Amniotic epithelial cell (primary cell): ENCODE results near the gene GARIN5B.
"Not testable (repeated sequence)": the region's sequence is repeated elsewhere in the genome, so short reads cannot be mapped to it uniquely, and the experiment has no call there.

ENCODE experiments used
- DNase-seq: peaks from one replicate; pipeline ENCODE4 v3.0.0-alpha.2; 2010; ENCODE audit warnings: low read depth

Gene GARIN5B

DNA sequence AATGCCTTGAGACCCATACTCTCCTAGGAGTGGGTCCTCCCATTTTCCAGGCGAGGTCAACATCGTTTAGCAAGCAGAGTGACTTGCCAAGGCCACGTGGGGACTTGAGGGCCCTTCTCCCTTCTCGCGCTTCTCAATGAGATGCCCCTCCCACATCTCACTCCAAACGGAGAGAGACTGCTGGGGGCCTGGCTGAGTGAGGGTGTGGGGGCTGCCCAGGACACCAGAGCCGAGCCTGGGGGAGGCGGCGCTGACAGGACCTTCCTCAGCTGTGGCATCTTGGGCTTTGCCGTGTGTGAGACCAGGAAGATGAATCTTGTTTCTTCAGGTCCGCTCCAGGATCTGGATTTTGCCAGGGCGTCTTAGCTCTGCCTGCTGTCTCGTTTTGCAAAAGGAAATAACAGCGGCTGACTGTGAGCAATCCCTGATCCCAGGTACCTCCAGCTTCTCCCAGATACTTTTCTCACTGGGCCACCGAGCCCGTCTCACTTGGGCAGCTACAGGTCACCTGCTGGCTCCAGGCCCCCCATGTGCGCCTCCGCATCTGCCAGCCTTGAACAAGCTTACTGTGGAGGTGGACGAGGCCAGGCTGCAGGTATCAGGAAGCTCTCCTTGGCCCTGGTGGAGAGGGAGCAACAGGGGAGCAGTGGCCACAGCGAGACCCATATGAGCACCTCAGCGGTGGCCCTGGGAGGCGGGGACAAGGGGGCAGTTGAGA is 14.6 kb downstream of the GARIN5B start:
- no peak for DNase-seq

DNA sequence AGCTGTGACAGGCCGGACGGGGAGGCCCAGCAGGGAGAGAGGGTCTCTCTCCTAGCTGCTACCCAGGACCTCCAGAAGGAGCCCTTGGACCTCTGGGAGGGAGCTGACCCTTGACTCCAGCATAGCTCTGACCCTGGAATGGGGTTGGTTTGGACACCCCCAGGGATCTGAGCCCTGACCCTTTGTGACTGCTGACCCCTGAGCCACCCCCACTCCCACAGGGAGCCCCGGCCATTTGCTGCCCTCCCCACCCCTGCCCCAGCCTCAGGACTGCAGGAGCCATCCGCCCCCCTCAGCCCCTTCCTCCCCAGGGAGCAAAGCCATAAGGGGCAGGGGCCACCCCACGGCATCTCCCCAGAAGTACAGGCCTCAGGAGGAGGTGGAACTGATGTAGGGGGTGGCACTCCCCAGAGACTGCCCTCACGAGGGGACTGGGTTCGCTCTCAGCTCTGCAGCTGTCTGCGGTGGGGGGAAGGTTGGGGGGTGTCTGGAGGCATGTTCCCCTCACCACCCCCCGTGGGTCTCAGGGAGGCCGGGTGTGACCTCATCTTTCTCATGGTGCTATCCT is 15.5 kb downstream of the GARIN5B start:
- DNase-seq = no peak

DNA sequence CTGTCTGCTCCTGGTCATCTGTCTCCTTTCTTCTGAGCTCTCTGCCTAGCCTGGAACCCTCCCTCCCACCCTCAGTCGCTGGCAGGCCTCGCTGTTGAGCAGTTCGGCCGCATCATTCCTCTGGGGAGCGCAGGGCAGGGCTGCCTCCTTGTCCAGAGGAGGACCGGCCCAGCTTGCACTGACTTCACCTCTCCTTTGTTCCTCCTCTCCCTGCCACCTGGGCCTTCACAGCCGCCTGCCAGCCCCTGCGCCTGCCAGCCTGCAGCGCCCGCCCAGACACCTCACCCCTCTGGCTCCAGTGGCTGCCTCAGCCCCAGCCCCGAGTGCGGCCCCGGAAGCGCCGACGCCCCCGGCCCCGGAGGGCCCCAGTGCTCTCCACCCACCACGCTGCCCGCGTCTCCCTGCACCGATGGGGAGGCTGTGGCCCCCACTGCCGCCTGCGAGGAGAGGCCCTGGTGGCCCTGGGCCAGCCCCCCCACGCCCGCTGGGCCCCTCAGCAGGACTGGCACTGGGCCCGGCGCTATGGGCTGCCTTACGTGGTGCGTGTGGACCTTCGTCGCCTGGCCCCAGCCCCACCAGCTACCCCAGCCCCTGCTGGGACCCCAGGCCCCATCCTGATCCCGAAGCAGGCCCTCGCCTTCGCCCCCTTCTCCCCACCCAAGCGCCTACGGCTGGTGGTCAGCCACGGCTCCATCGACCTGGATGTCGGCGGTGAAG is 16.2 kb downstream of the GARIN5B start:
- no peak for DNase-seq

GRCh38 chr19:55345818-55346724 is 17.0 kb downstream of the GARIN5B start:
- DNase-seq = peak; percentile 49

GRCh38 chr19:55345101-55345817 is 17.8 kb downstream of the GARIN5B start:
- DNase-seq = no peak

- no peak for DNase-seq
Measured at GRCh38 chr19:55344444-55344843, 18.6 kb downstream of the GARIN5B start.

DNA sequence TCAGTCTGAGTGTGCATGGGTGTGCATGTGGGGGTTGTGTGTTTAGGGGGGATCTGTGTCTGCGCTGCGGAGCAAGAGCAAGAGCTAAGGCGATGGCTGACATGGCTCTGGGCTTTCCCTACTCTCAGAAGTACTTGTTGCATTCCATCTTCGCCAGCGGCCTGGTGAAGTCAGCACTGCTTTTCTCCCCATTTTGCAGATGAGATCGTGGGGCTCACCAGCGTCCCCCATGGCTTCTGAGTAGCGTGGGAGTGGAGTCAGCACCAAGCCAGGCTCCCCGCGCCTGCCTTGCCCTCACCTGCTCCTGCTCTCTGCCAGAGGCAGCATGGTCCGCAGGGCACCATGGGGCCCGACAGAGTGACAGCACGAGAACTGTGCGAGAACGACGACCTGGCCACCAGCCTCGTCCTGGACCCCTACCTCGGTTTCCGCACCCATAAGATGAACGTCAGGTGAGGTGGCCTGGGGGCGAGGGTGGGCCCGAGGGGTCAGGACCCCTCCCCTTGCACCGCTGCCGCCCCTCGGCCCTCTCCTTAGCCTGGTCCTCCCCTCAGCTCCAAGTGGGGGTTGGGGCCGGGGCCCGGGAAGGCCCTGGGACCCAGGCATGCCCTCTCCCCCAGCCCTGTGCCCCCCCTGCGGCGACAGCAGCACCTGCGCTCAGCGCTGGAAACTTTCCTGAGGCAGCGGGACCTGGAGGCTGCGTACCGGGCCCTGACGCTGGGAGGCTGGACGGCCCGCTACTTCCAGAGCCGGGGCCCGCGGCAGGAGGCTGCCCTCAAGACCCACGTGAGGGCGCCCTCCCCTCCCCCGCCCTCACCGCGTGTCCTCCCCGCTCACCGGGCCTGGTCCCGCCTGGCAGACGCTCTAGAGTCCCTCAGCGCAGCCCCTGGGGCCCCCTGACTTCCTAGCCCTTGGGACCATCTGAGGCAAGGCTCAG is 21.2 kb downstream of the GARIN5B start:
- DNase-seq = no peak

DNA sequence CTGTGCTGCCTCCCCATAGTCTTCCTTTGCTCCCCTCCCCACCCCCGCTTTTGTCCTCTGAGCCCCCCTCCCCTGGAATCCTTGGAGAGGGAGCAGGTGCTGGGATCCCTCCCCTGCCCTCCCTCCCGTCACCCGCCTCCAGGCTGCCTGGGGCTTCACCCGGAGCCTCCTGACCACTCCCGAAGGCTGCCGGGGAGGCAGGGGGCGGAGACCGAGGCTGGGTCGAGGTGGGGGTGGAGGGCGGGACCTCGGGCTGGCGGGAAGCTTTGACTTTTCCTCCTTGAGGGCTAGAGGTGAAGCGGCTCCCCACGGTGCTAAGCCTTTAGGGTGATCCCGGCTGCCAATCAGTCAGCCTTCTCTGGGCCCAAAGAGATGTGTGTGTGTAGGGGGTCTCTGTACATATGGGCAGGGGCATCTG is 21.9 kb downstream of the GARIN5B start:
- peak; percentile 64 for DNase-seq

- no peak for DNase-seq
Measured at GRCh38 chr19:55340784-55341147, 22.3 kb downstream of the GARIN5B start.

DNA sequence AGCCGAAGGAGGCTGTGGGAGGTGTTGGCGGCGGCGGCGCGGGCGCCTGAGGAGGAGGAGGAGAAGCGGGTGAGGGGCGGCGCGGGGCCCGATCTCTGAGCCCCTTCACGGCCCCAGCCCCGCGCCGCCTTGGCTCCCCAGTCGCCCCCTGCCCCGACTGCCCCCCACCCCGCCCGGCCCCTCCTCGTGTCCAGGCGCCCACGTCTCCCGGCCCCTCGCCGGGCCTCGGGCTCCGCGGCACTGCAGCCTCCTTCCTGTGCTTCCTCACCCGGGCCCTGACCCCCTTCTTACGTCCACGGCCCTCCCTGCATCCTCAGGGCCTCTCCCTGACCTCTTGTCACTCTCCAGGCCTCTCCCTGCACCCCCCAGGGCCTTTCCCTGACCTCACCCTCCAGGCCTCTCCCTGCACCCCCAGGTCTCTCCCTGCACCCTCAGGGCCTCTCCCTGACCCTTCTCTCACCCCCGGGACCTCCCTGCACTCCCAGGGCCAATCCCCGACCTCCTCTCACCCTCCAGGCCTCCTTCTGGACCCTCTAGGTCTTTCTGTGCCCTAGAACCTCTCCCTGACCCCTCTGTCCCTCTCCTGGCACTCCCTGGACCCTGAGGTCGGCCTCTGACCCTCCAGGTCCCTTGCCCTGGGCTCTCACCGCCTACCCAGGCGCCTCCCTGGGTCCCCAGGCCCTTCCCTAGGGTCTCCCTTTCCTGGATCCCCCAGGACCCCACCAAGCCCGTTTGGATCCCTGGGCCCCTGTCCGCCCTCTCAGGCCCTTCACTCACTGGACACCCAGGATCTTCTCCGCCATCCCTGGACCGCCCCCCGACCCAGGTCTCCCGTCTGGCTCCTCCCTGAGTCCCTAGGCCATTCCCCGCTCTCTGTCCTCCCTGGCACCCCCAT is 22.9 kb downstream of the GARIN5B start:
- DNase-seq = no peak

GRCh38 chr19:55339105-55339888 is 23.8 kb downstream of the GARIN5B start, which contains the start of gene KMT5C:
KMT5C (plus strand) TSS chr19:55339876; CDS start chr19:55341937, 2,061 bp downstream.
- peak; percentile 100 for DNase-seq

DNA sequence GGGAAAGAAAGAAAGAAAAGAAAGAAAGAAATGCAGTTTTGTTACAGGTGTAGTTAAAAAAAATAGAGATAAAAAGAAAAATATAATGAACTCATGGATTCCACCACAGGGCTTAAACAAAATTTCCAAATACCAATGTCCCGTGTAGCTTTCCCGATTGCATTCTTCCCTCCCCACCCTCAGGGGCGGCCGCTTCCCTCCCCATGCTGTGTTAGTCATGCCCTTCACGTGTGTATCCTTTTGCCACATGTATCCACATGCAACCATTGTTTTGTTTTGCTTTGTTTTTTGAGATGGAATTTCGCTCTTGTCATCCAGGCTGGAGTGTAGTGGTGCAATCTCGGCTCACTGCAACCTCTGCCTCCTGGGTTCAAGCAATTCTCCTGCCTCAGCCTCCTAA is 27.0 kb downstream of the GARIN5B start:
- DNase-seq = no peak

DNA sequence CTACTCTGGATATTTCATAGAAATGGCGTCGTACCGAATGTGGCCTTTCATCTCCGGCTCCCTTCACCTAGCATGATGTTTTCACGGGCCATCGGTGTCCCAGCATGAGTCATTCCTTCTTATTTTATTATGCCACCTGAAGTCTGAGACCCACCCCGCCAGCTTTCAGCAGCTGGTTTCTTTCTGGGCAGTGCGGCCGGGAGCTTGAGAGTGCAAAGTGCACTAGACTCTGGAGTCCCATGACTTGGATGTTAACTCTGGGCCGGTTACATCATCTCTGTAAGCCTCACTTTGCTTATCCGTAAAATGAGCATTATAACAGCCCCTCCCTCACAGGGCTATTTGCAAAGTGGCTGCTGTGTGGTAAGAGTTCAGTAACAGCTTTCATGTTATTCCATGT is 29.2 kb downstream of the GARIN5B start:
- no peak for DNase-seq

DNA sequence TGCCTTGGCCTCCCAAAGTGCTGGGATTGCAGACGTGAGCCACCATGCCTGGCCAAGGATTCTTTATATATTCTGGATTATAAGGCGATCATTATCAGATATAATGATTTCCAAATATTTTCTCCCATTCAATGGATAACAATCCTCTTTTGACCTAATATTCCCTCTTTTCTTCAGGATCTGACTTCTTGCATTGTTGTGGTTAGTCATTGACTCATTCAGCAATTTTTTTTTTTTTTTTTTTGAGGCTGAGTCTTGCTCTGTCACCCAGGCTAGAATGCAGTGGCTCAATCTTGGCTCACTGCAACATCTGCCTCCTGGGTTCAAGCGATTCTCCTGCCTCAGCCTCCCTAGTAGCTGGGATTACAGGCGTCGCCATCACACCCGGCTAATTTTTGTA is 33.3 kb downstream of the GARIN5B start:
- peak; percentile 29 for DNase-seq

- not testable (repeated sequence) for DNase-seq
Measured at GRCh38 chr19:55328774-55329318, 34.2 kb downstream of the GARIN5B start.

- DNase-seq = no peak
Measured at GRCh38 chr19:55325172-55325571, 37.9 kb downstream of the GARIN5B start, which contains the start of gene TMEM150B. TMEM150B (minus strand) TSS chr19:55325341; CDS start chr19:55321036, 4,305 bp downstream.

DNA sequence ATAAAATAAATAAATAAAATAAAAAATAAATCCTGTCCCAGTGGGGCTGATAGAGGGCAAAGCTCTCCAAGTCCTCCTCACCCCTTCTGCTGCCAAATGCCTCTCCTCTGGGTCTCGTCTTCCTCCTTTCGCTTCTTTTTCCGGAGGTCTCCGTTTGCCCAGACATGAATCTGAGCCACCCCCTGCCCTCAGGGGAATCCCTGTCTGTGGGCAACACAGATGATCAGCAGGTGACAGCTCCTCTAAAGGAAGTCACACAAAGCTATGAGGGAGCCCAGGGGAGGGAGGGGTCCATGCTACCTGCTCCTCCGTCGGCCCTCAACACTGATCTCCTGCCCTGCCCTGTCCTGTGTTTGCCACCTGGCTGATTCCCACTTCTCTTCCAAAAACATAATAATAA is 38.4 kb downstream of the GARIN5B start:
- no peak for DNase-seq
